ENCODE measurements around the gene REC8. TPM values are rescaled to one million over a fixed set of nuclear protein-coding genes. Genes with fewer than 3 reads are reported as not detected.

The REC8 gene
- total and polyA plus RNA-seq, 10 of the 15 experiments (the other 5 are each of a cell fraction or from before 2014, with no cell fraction given) = 4.2 to 76.9 (median 29.1) TPM

DNA sequence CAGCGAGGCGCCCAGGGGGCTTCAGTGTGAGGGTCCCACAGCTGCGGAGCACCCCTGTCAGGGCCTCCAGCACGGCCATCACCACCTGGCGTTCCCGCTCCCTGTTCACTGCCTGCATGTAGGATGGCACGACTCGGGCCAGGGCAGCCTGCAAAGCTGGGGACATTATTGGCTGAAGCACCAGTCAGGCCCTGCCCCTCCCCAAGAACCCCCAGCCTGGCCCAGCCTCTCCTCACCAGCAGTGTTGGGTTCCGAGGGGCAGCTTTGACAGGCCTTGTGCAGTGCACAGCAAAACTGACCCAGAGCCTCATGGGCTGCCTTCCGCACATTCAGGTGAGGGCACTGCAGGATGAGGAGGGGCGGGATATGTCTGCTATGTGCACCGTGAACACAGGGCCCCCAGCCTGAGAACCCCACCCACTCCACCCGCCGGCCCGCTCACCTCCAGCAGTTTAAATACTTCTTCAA is 11.2 kb downstream of the REC8 start:
- intact Hi-C loops (cut with micrococcal nuclease; ENCODE audit: unreplicated experiment) (no loop called here), in situ Hi-C loops (cut with MboI) (no loop called here)
- Histone ChIP-seq H3K27ac (ENCODE audit: control insufficient read depth, insufficient read depth) (no peak overlapping the region), H3K36me3 (ENCODE audit: control insufficient read depth in 2 of 2, insufficient read depth in 2 of 2, low read length in 1 of 2) (peaks cover 25 to 55% of the 10 kb centered on the region in 2 experiments), H3K9me3 (replicated peaks; ENCODE audit: control insufficient read depth, insufficient read depth, low read length) (no peaks in the 10 kb centered on the region), H4K20me1 (ENCODE audit: control insufficient read depth, insufficient read depth) (no peaks in the 10 kb centered on the region), H3K9ac (ENCODE audit: control insufficient read depth, insufficient read depth, low read length) (no peak overlapping the region), H3K4me1 (ENCODE audit: control insufficient read depth, insufficient read depth, low read length) (0 out of 2 replicates have a peak, but pooled peaks cover 4% of the 10 kb centered on the region), H3K4me2 (ENCODE audit: control insufficient read depth, insufficient read depth) (no peak overlapping the region), H3K79me2 (ENCODE audit: control insufficient read depth, insufficient read depth, low read length) (peaks cover 14% of the 10 kb centered on the region), H3K4me3 (no peak overlapping the region), H2AFZ (ENCODE audit: control insufficient read depth, low read depth, low read length) (no peak overlapping the region), H3K27me3 (replicated peaks in 1 of 2; ENCODE audit: control insufficient read depth in 2 of 2, insufficient read depth in 2 of 2, low read length in 1 of 2) (no peaks in the 10 kb centered on the region)
- SMC1A ChIA-PET (ENCODE audit: uncharacterized antibody, unreplicated experiment) = interaction anchor here (0.9 kb wide), 1 partner anchor 13 kb away, joined by 3 read pairs; the partner anchor contains the start of gene TM9SF1
- POLR2A ChIA-PET = no interaction called here
- no peak for DNase-seq (ENCODE audit: low read depth, low spot score)
- RAD21 ChIA-PET (ENCODE audit: unreplicated experiment) = interaction anchor here (0.5 kb wide), 1 partner anchor 21 kb away, joined by 3 read pairs; no protein-coding TSS in a partner anchor
- no TSS peak for BruUV-seq (replicated peaks)
- TF ChIP-seq NR2F1 (conservative IDR thresholded peaks at IDR 0.05) (no peak), ASH2L (IDR thresholded peaks at IDR 0.05; ENCODE audit: borderline replicate concordance, low read depth) (no peak), POLR2AphosphoS5 (IDR thresholded peaks at IDR 0.05; ENCODE audit: low read length) (peak; percentile 50; the same call in 1 of the 2 replicates), JUNB (IDR thresholded peaks at IDR 0.05) (no peak), YY1 (IDR thresholded peaks at IDR 0.05; ENCODE audit: low read depth, low read length) (no peak), POLR2A (IDR thresholded peaks at IDR 0.05; ENCODE audit: low read depth, low read length) (peak; percentile 74)
- TF ChIP-seq, protein P1, sequence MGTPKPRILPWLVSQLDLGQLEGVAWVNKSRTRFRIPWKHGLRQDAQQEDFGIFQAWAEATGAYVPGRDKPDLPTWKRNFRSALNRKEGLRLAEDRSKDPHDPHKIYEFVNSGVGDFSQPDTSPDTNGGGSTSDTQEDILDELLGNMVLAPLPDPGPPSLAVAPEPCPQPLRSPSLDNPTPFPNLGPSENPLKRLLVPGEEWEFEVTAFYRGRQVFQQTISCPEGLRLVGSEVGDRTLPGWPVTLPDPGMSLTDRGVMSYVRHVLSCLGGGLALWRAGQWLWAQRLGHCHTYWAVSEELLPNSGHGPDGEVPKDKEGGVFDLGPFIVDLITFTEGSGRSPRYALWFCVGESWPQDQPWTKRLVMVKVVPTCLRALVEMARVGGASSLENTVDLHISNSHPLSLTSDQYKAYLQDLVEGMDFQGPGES (IDR thresholded peaks at IDR 0.05) = no peak
- ATAC-seq = no peak
- CTCF ChIA-PET = no interaction called here
- no peak for FAIRE-seq
- WGBS (ENCODE audit: insufficient coverage, insufficient replicate concordance, low lambda C conversion rate, missing lambda C conversion rate) = 98% methylated on average over 14 of the region's 15 CpGs
